Small intestine (tissue), 7 donors: ENCODE results near the gene ISG20. TPM values are rescaled to one million over a fixed set of nuclear protein-coding genes. Genes with fewer than 3 reads are reported as not detected.

Experiments used
- DNase-seq, 2 donors: peaks; one replicate each; pipeline versions ENCODE4 v3.0.0 to v3.0.0-alpha.2; 2013
- FAIRE-seq: peaks from 2 replicates; lab custom pipeline; 2012; peaks lifted over from hg19 to GRCh38; lab: Jason Lieb, UNC
- H3K27ac ChIP-seq, 3 donors: one replicate each; pipeline ENCODE4 v1.5.1; 2013; ENCODE audit warnings: low read length in 2 of 3, mild to moderate bottlenecking in 2 of 3, control low read depth in 1 of 3, inconsistent platforms in 1 of 3, low read depth in 1 of 3, moderate library complexity in 1 of 3
- H3K27me3 ChIP-seq, 3 donors: one replicate each; pipeline ENCODE4 v1.6.1; 2013; ENCODE audit warnings: low read length in 3 of 3, inconsistent platforms in 1 of 3; ENCODE audit not compliant: control insufficient read depth in 3 of 3, insufficient read depth in 3 of 3
- H3K36me3 ChIP-seq, 3 donors: one replicate each; pipeline ENCODE4 v1.6.1; 2013; ENCODE audit warnings: low read length in 3 of 3, inconsistent platforms in 1 of 3, low read depth in 1 of 3, mild to moderate bottlenecking in 1 of 3, moderate library complexity in 1 of 3; ENCODE audit not compliant: control insufficient read depth in 3 of 3, insufficient read depth in 2 of 3
- H3K4me1 ChIP-seq, 3 donors: one replicate each; pipeline ENCODE4 v1.6.1; 2013; ENCODE audit warnings: low read length in 2 of 3, inconsistent platforms in 1 of 3, low read depth in 1 of 3, mild to moderate bottlenecking in 1 of 3, moderate library complexity in 1 of 3; ENCODE audit not compliant: control insufficient read depth in 3 of 3, insufficient read depth in 2 of 3
- H3K4me3 ChIP-seq, 3 donors: one replicate each; pipeline ENCODE4 v1.5.1; 2013; ENCODE audit warnings: low read length in 3 of 3, control low read depth in 1 of 3, inconsistent platforms in 1 of 3, low read depth in 1 of 3, mild to moderate bottlenecking in 1 of 3, moderate library complexity in 1 of 3
- H3K9me3 ChIP-seq, 2 donors: one replicate each; pipeline ENCODE4 v1.6.1; 2013; ENCODE audit warnings: low read depth in 1 of 2, low read length in 1 of 2; ENCODE audit not compliant: control insufficient read depth in 2 of 2, insufficient read depth in 1 of 2
- WGBS, 3 donors: extraction: QIAGEN DNeasy Blood & Tissue Kit; methylation state at CpG; one replicate each; pipeline ENCODE4 v1.1.7; 2013; 5-methylcytosine and 5-hydroxymethylcytosine counted together
- polyA plus RNA-seq, 4 donors: library from polyadenylated mRNA; stranded (reverse) in 3 of 4; unstranded in 1 of 4; fragments of 200-250 nt in 3 of 4; fragments of 120-200 nt in 1 of 4; gene quantifications; one replicate each; pipeline versions ENCODE4 v1.2.1 to v1.2.3, GENCODE V29; 2013
- donor health status: healthy with polysubstance abuse.
- donor health status: control.
- donor health status: control.
- donor health status: Bipolar disorder and iron deficiency.
- donor health status: healthy.

The ISG20 gene
- polyA plus RNA-seq, 4 donors = 4.1 to 434 (median 98.1) TPM

DNA sequence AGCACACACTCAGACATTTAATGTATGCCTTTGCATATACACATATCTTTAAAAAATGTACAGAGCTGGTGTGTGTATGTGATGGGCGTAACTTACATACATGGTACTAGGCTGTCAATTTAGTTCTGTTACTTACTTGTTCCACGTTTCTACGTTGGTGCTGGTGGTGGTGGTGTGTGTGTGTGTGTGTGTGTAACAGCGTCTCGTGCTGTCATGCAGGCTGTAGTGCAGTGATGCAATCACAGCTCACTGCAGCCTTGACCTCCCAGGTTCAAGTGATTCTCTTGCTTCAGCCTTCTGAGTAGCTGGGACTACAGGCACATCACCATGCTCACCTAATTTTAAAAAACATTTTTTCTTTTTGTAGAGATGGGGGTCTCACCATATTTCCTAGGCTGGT lies 64.2 kb downstream of the ISG20 start:
- no peak for FAIRE-seq
- peaks cover 0 to 8% (median 2%) of the 10 kb centered on the region in 3 donors for H3K4me1 ChIP-seq
- H3K27me3 ChIP-seq = peaks cover 0 to 20% (median 6%) of the 10 kb centered on the region in 3 donors
- H3K4me3 ChIP-seq = no peak overlapping the region
- no peak overlapping the region for H3K27ac ChIP-seq
- 48 to 55% (median 50%) methylated on average over 5 of the region's 5 CpGs for WGBS, 3 donors
- no peak for DNase-seq
- no peaks in the 10 kb centered on the region for H3K9me3 ChIP-seq
- H3K36me3 ChIP-seq = no peaks in the 10 kb centered on the region

- Histone ChIP-seq H3K27me3 (peaks cover 0 to 24% (median 10%) of the 10 kb centered on the region in 3 donors), H3K9me3 (no peaks in the 10 kb centered on the region), H3K4me1 (peaks cover 0 to 8% (median 2%) of the 10 kb centered on the region in 3 donors), H3K36me3 (no peaks in the 10 kb centered on the region), H3K27ac (no peak overlapping the region), H3K4me3 (no peak overlapping the region)
- 90 to 93% (median 90%) methylated on average over 5 of the region's 5 CpGs for WGBS, 3 donors
- FAIRE-seq = no peak
- DNase-seq = no peak
Observed at GRCh38 chr15:88703533-88703932, 64.7 kb downstream of the ISG20 start.

- DNase-seq (peak; percentile 8 to 52), FAIRE-seq (no peak)
- H3K36me3 ChIP-seq = no peaks in the 10 kb centered on the region
- peaks cover 0 to 8% (median 2%) of the 10 kb centered on the region in 3 donors for H3K4me1 ChIP-seq
- peak overlapping the region in 2 of 3 donors; percentile 34 to 36 for H3K4me3 ChIP-seq
- no peak overlapping the region for H3K27ac ChIP-seq
- H3K9me3 ChIP-seq = no peaks in the 10 kb centered on the region
- peaks cover 0 to 24% (median 9%) of the 10 kb centered on the region in 3 donors for H3K27me3 ChIP-seq
- WGBS, 3 donors = 6 to 10% (median 7%) methylated on average over 42 to 60 of the region's 60 CpGs
Observed at GRCh38 chr15:88704791-88705768, 66.3 kb downstream of the ISG20 start.

DNA sequence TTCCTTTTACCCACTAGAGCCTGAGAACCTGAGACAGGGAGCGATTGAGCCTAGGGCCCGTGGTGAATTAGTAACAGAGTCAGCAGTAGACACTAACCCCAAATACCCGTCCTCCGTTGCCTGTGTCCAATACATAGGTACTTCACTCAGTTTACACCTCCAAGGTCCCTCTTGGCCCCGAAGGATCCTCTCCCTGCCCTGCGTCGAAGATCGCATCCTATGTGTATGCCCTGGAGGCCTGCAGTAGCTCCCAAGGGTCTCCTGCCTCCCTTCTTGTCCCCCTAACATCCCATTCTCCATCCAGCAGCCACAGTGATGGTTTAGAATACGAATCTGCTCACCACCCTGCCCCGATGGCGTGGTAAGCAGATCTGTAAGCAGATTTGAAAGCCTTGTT lies 67.0 kb downstream of the ISG20 start:
- 55 to 71% (median 69%) methylated on average over 11 of the region's 11 CpGs for WGBS, 3 donors
- H3K27me3 ChIP-seq = peaks cover 0 to 24% (median 10%) of the 10 kb centered on the region in 3 donors
- no peak for FAIRE-seq
- H3K9me3 ChIP-seq = no peaks in the 10 kb centered on the region
- no peaks in the 10 kb centered on the region for H3K36me3 ChIP-seq
- no peak overlapping the region for H3K27ac ChIP-seq
- peak overlapping the region in 2 of 3 donors; percentile 18 to 34 for H3K4me3 ChIP-seq
- DNase-seq = no peak
- H3K4me1 ChIP-seq = peaks cover 0 to 8% (median 2%) of the 10 kb centered on the region in 3 donors

Other genes starting within 250 kb of the ISG20 start
- gene MRPL46, start 171.6 kb upstream of the ISG20 start, polyA plus RNA-seq = 10 to 100 TPM; 29.9 to 61.7 (median 45.0) TPM
- 10 to 100 TPM; 37.7 to 79.8 (median 63.9) TPM for gene MRPS11, start 171.3 kb upstream of the ISG20 start, polyA plus RNA-seq
- gene DET1, start 92.3 kb upstream of the ISG20 start, polyA plus RNA-seq = 10 to 100 TPM in 1 of 4 donors, 1 to 10 TPM in 3; 1.1 to 14.0 (median 3.5) TPM
- gene AEN, start 17.7 kb upstream of the ISG20 start, polyA plus RNA-seq = 10 to 100 TPM in 2 of 4 donors, 1 to 10 TPM in 2; 5.4 to 16.8 (median 11.3) TPM
- under 1 TPM in 2 of 4 donors, not detected in 2; 0.09 to 0.27 TPM for gene ACAN, start 164.4 kb downstream of the ISG20 start, polyA plus RNA-seq